HEK293 (cell line): Measurements from ENCODE around the gene CRK.

ENCODE experiments used
- TSHZ1 ChIP-seq: fragments of 450-650 bp; formaldehyde crosslinking; IDR thresholded peaks from 2 replicates; pipeline ENCODE4 v1.5.1; 2016; ENCODE audit warnings: missing biosample characterization, missing genetic modification characterization, borderline replicate concordance
- YY1 ChIP-seq: fragments of 450-650 bp; formaldehyde crosslinking; IDR thresholded peaks from 2 replicates; pipeline ENCODE4 v1.5.1; 2018; ENCODE audit warnings: missing biosample characterization, missing genetic modification characterization
- ZNF302 ChIP-seq: fragments of 450-650 bp; formaldehyde crosslinking; IDR thresholded peaks from 2 replicates; pipeline ENCODE4 v1.5.1; 2016; ENCODE audit warnings: missing biosample characterization, missing genetic modification characterization, low read depth
- ZNF37A ChIP-seq: fragments of 450-650 bp; IDR thresholded peaks from 2 replicates; pipeline ENCODE4 v1.5.1; 2018; ENCODE audit warnings: missing biosample characterization, missing genetic modification characterization
- TF ChIP-seq, protein P1 (sequence below): fragments of 450-650 bp; formaldehyde crosslinking; IDR thresholded peaks from 2 replicates; pipeline ENCODE4; 2016; ENCODE audit warnings: missing biosample characterization, missing genetic modification characterization
- TF ChIP-seq, protein P2 (sequence below): fragments of 450-650 bp; formaldehyde crosslinking; IDR thresholded peaks from 2 replicates; pipeline ENCODE4 v1.5.1; 2016; ENCODE audit warnings: missing biosample characterization, missing genetic modification characterization

GRCh38 chr17:1469231-1469852, 13.3 kb upstream of the CRK start:
- TF ChIP-seq, protein P1, sequence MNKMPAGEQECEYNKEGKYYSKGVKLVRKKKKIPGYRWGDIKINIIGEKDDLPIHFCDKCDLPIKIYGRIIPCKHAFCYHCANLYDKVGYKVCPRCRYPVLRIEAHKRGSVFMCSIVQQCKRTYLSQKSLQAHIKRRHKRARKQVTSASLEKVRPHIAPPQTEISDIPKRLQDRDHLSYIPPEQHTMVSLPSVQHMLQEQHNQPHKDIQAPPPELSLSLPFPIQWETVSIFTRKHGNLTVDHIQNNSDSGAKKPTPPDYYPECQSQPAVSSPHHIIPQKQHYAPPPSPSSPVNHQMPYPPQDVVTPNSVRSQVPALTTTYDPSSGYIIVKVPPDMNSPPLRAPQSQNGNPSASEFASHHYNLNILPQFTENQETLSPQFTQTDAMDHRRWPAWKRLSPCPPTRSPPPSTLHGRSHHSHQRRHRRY (tag by site-specific recombination): no peak
- TF ChIP-seq, protein P2, sequence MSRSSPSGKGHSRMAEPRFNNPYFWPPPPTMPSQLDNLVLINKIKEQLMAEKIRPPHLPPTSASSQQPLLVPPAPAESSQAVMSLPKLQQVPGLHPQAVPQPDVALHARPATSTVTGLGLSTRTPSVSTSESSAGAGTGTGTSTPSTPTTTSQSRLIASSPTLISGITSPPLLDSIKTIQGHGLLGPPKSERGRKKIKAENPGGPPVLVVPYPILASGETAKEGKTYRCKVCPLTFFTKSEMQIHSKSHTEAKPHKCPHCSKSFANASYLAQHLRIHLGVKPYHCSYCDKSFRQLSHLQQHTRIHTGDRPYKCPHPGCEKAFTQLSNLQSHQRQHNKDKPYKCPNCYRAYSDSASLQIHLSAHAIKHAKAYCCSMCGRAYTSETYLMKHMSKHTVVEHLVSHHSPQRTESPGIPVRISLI: no peak
- TF ChIP-seq ZNF302 (tag by site-specific recombination) (no peak), ZNF37A (tag by site-specific recombination) (no peak), TSHZ1 (tag by site-specific recombination) (no peak), YY1 (tag by site-specific recombination) (no peak)
